Measurements from ENCODE around the gene SEMA5A.

Gene SEMA5A

DNA sequence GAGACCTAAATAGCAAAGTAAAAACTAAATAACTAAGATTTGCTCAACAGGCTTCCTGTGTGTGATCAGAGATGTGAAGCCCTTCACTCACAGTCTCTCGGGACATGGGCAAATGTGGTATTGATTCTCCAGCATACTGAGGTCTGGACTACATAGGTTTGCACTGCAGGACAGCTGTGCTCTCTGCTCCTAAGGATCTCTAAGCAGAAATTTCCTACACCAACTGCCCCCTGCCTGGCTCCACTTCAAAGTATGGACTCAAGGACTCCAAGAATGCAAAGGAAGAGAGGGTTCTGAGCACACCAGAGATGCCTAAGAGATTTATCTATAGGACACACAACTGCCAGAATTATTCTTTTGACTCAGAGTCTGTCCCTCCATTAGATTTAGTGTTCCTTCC lies 487.2 kb downstream of the SEMA5A start:
- Histone ChIP-seq H3K9me3 (no peaks in the 10 kb centered on the region), H3K4me3 (ENCODE audit: low read depth, low read length) (no peak overlapping the region), H3K36me3 (no peaks in the 10 kb centered on the region), H3K27me3 (no peaks in the 10 kb centered on the region), H3K4me1 (no peaks in the 10 kb centered on the region)
- no peak for DNase-seq
- TF ChIP-seq, protein P1, sequence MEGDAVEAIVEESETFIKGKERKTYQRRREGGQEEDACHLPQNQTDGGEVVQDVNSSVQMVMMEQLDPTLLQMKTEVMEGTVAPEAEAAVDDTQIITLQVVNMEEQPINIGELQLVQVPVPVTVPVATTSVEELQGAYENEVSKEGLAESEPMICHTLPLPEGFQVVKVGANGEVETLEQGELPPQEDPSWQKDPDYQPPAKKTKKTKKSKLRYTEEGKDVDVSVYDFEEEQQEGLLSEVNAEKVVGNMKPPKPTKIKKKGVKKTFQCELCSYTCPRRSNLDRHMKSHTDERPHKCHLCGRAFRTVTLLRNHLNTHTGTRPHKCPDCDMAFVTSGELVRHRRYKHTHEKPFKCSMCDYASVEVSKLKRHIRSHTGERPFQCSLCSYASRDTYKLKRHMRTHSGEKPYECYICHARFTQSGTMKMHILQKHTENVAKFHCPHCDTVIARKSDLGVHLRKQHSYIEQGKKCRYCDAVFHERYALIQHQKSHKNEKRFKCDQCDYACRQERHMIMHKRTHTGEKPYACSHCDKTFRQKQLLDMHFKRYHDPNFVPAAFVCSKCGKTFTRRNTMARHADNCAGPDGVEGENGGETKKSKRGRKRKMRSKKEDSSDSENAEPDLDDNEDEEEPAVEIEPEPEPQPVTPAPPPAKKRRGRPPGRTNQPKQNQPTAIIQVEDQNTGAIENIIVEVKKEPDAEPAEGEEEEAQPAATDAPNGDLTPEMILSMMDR (IDR thresholded peaks at IDR 0.05; ENCODE audit: low read depth, low read length) = no peak

DNA sequence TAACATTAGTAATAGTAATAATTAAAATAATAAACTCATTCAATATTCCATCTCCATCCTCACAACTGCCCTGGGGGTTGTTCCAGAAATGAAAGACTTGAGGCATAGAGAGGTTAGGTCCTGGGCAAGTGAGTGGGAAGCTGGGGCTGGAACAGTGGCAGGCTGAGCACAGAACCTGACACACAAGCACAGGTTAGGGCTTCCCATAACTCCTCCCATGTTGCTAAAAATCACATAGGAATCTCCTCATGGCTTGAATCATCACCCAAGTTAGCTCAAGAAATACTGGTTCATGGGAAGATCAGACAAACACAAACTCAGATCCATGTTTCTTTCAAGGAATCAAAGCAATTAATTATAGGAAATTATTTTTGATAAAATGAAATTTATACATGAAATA lies 487.7 kb downstream of the SEMA5A start:
- Histone ChIP-seq H3K36me3 (no peaks in the 10 kb centered on the region), H3K27me3 (no peaks in the 10 kb centered on the region), H3K4me1 (no peaks in the 10 kb centered on the region), H3K9me3 (no peaks in the 10 kb centered on the region), H3K4me3 (ENCODE audit: low read depth, low read length) (no peak overlapping the region)
- no peak for DNase-seq
- TF ChIP-seq, protein P1 (IDR thresholded peaks at IDR 0.05; ENCODE audit: low read depth, low read length) = no peak

DNA sequence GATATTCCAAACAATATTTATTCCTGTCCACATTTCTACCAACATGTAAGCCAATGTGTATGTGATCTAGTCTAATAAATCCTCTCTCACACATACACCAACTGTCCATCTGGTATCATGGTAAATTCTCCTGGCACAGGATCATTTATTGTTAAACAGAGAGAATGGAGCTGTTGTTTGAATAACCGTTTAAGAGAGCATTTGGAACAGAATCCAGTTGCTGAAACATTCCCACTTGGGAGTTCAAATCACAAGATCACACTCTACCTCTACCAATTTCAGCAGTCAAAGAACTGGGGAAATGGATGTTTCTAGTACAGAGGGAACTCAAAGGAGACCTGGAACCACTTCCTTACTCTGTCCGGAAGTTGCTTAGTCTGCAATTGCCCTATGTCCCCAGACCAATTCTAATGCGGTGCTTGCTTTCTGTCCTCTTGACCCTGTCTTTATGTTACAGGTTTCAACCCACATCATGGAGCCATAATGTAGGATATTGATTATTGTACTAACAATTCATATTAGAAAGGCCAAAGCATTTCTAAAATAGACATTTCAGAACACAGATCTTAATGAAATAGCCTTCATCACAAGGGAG lies 488.4 kb downstream of the SEMA5A start:
- Histone ChIP-seq H3K4me1 (no peaks in the 10 kb centered on the region), H3K36me3 (no peaks in the 10 kb centered on the region), H3K27me3 (no peaks in the 10 kb centered on the region), H3K9me3 (no peaks in the 10 kb centered on the region), H3K4me3 (ENCODE audit: low read depth, low read length) (no peak overlapping the region)
- DNase-seq = no peak
- TF ChIP-seq, protein P1 (IDR thresholded peaks at IDR 0.05; ENCODE audit: low read depth, low read length) = no peak

DNA sequence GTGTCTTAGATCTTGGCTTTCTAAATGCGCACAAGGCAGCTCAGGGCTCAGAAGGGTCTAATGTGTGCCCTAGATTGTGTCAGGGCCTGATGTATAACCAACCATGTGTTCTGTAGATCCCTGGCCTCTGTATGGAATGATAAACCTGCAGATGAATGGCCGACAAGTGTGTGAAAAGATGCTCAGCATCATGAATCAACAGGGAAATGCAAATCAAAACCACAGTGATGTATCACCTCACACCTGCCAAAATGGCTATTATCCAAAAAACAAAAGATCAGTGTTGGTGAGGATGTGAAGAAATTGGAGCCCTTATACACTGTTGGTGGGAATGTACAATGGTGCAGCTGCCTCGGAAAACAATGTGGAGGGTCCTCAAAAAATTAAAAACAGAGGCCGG lies 489.8 kb downstream of the SEMA5A start:
- Histone ChIP-seq H3K27me3 (no peaks in the 10 kb centered on the region), H3K9me3 (no peaks in the 10 kb centered on the region), H3K4me1 (no peaks in the 10 kb centered on the region), H3K36me3 (no peaks in the 10 kb centered on the region), H3K4me3 (ENCODE audit: low read depth, low read length) (no peak overlapping the region)
- TF ChIP-seq, protein P1 (IDR thresholded peaks at IDR 0.05; ENCODE audit: low read depth, low read length) = no peak
- DNase-seq = no peak

DNA sequence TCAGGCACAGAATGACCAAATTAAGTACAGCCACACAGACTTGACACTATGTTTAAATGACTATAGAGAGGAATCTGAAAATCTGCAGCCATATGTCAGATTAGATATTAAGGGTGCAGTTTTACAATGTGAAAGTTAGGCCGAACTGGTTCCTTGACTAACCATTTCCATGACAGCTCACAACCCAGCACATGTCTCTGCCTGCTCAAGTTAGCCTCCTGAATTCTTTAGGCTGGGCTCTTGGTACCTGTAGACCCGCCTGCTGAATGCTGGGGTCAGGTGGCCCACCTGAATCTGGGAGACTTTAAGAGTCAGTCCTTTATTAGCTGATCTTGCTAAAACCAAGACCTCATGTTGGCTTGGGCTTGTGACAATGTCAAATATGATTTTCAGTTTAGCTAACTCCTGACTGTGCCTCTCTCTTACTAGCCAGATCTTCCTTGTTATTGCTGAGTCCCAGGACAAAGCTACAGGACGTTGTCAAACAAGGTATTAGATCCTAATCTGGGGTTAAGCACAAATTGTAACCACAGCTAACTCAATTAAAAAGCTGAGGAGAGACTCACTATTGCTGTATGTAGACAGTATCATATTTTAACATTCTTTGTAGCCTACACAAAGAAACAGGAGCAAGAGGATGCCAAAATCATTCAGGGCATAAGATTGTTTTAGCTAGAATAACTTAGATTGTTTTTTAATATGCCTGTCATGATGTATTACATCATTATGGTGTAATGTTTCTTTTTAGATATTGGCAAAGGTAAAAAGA lies 490.9 kb downstream of the SEMA5A start:
- no peaks in the 10 kb centered on the region for H3K4me1 ChIP-seq
- H3K9me3 ChIP-seq = no peaks in the 10 kb centered on the region
- H3K4me3 ChIP-seq (ENCODE audit: low read depth, low read length) = no peak overlapping the region
- no peaks in the 10 kb centered on the region for H3K36me3 ChIP-seq
- DNase-seq = no peak
- no peaks in the 10 kb centered on the region for H3K27me3 ChIP-seq
- TF ChIP-seq, protein P1 (IDR thresholded peaks at IDR 0.05; ENCODE audit: low read depth, low read length) = no peak

DNA sequence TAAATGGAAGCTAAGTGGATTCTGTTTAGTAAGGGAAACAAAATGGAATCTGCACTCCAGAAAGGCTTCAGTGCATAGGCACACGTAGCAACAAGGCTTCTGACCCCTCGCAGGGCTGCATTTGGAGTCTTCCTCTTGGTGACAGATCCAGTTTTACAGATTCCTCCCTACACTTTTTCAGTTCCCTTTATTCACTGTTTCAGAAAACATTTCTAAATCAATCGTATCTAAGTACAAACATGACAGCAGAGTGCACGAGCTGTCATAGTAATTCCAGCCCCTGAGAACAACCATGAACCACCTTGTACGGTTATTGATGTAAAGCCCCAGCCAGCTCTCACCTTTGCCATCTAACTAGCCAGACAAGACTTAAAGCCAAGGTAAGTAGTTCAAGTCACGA lies 491.6 kb downstream of the SEMA5A start:
- TF ChIP-seq, protein P1 (IDR thresholded peaks at IDR 0.05; ENCODE audit: low read depth, low read length) = no peak
- Histone ChIP-seq H3K9me3 (no peaks in the 10 kb centered on the region), H3K36me3 (no peaks in the 10 kb centered on the region), H3K27me3 (no peaks in the 10 kb centered on the region), H3K4me1 (no peaks in the 10 kb centered on the region), H3K4me3 (ENCODE audit: low read depth, low read length) (no peak overlapping the region)
- DNase-seq = no peak
